HL-60 (cell line): ENCODE measurements around the gene SPTB.

Experiments used
- GABPA ChIP-seq: IDR thresholded peaks from 2 replicates; pipeline ENCODE4 v1.6.1; 2012; ENCODE audit warnings: low read depth
- TF ChIP-seq, protein P1 (sequence below): IDR thresholded peaks from one replicate; pipeline ENCODE4 v1.5.1; 2011; ENCODE audit warnings: low read length, control low read depth, inconsistent platforms; ENCODE audit not compliant: insufficient read depth
- TF ChIP-seq, protein P2 (sequence below): IDR thresholded peaks from 2 replicates; pipeline ENCODE4 v1.6.1; 2012; ENCODE audit warnings: low read depth; ENCODE audit not compliant: insufficient replicate concordance

DNA sequence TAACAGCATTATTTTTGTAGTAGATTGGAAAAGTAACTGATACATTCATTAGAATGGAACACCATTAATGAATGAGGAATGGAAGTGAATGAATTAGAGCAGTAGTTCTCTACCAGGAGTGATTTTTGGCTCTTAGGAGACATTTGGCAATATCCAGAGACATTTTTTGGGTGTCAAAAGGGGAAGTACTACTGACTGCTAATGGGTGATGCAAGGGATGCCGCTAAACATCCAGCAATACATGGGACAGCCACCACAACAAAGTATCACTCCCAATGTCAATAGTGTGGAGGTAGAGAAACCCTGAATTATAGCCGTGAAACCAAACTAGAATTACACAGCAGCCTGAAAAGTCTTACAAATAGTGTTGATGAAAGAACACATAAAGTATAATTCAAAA lies 36.1 kb upstream of the SPTB start:
- TF ChIP-seq, protein P1, sequence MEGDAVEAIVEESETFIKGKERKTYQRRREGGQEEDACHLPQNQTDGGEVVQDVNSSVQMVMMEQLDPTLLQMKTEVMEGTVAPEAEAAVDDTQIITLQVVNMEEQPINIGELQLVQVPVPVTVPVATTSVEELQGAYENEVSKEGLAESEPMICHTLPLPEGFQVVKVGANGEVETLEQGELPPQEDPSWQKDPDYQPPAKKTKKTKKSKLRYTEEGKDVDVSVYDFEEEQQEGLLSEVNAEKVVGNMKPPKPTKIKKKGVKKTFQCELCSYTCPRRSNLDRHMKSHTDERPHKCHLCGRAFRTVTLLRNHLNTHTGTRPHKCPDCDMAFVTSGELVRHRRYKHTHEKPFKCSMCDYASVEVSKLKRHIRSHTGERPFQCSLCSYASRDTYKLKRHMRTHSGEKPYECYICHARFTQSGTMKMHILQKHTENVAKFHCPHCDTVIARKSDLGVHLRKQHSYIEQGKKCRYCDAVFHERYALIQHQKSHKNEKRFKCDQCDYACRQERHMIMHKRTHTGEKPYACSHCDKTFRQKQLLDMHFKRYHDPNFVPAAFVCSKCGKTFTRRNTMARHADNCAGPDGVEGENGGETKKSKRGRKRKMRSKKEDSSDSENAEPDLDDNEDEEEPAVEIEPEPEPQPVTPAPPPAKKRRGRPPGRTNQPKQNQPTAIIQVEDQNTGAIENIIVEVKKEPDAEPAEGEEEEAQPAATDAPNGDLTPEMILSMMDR = no peak
- TF ChIP-seq, protein P2, sequence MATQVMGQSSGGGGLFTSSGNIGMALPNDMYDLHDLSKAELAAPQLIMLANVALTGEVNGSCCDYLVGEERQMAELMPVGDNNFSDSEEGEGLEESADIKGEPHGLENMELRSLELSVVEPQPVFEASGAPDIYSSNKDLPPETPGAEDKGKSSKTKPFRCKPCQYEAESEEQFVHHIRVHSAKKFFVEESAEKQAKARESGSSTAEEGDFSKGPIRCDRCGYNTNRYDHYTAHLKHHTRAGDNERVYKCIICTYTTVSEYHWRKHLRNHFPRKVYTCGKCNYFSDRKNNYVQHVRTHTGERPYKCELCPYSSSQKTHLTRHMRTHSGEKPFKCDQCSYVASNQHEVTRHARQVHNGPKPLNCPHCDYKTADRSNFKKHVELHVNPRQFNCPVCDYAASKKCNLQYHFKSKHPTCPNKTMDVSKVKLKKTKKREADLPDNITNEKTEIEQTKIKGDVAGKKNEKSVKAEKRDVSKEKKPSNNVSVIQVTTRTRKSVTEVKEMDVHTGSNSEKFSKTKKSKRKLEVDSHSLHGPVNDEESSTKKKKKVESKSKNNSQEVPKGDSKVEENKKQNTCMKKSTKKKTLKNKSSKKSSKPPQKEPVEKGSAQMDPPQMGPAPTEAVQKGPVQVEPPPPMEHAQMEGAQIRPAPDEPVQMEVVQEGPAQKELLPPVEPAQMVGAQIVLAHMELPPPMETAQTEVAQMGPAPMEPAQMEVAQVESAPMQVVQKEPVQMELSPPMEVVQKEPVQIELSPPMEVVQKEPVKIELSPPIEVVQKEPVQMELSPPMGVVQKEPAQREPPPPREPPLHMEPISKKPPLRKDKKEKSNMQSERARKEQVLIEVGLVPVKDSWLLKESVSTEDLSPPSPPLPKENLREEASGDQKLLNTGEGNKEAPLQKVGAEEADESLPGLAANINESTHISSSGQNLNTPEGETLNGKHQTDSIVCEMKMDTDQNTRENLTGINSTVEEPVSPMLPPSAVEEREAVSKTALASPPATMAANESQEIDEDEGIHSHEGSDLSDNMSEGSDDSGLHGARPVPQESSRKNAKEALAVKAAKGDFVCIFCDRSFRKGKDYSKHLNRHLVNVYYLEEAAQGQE = no peak
- no peak for TF ChIP-seq GABPA
